IPS-NIHi7 (cell line): ENCODE results near the gene MRFAP1L1.
A peak's percentile ranks its signal among the peaks of the same experiment; 100 is the strongest.
"Not testable (repeated sequence)": the region's sequence is repeated elsewhere in the genome, so short reads cannot be mapped to it uniquely, and the experiment has no call there.

Source experiments
- DNase-seq: peaks from one replicate; pipeline ENCODE4 v3.0.0; 2012; ENCODE audit warnings: mixed read lengths; ENCODE audit errors: extremely low spot score

The MRFAP1L1 gene

DNA sequence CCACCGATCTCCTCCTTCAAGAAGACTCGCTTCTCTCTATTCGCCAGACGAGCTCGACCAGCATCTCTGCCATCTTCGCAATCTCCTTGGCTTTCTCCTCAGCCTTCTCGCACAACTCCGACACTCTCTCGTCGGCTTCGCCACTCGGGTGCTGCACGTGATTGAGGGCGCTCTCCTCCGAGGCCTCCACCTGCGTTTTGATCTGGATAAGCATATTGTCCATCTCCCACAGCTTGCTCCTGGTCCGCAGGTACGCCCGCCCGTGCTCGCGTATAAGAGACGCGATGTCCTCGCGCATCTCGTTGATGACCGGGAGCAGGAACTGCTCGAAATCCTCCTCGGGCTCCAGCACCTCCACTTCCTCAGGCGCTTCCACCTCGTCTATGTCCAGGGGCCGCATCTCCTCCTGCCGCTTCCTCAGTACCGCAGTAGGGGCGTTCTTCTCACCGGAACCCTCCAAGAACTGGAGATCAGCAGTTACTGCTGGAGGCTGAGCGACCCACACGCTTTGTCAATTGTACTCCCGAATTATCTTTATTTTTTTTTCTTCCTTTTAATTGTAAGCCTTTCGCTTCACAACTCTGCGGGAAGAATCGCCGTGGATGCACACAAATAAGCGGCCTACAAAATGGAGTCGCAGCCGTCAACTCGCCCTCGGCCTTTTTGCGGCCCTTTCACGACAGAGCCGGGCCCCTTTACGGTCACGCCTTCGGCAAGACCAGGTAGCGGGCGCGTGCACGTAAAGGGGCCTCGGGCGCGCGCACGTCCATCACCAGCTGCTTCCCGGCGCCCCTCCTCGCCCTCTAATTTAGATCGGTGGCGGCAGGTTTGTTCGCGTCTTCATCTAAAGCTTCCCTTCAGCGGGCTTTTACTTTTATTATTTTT lies at the start of gene MRFAP1L1:
Gene MRFAP1L1 (minus strand): TSS at position 636 of the 885 bp plus-strand sequence. CDS start 236 bp downstream, at position 400.
- DNase-seq: peak; percentile 96

DNA sequence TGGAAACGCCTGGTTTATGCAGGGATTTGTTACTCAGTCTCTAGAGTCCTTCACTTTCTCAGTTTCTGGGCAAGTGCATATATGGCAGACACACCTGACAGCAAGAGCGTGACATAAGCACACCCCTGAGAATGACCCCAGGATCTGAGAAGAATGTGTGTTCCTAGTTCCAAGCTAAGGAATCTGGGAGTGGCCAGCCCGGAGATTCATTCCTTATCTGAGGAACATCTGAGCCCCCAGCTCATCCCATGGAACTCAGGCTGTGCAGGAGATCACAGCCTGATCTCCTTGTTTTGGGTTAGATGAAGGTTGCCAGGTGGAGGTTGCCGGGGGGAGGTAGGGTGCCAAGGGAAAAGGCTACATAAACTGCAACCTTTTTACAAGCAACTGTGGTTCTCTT lies 49.1 kb upstream of the MRFAP1L1 start:
- DNase-seq: no peak

DNA sequence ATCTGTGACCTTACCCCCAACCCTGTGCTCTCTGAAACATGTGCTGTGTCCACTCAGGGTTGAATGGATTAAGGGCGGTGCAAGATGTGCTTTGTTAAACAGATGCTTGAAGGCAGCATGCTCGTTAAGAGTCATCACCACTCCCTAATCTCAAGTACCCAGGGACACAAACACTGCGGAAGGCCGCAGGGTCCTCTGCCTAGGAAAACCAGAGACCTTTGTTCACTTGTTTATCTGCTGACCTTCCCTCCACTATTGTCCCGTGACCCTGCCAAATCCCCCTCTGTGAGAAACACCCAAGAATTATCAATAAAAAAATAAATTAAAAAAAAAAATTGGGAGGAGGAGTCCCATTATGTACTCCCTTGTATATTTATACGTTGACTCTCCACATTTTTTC lies 46.7 kb upstream of the MRFAP1L1 start:
- DNase-seq: not testable (repeated sequence)

DNA sequence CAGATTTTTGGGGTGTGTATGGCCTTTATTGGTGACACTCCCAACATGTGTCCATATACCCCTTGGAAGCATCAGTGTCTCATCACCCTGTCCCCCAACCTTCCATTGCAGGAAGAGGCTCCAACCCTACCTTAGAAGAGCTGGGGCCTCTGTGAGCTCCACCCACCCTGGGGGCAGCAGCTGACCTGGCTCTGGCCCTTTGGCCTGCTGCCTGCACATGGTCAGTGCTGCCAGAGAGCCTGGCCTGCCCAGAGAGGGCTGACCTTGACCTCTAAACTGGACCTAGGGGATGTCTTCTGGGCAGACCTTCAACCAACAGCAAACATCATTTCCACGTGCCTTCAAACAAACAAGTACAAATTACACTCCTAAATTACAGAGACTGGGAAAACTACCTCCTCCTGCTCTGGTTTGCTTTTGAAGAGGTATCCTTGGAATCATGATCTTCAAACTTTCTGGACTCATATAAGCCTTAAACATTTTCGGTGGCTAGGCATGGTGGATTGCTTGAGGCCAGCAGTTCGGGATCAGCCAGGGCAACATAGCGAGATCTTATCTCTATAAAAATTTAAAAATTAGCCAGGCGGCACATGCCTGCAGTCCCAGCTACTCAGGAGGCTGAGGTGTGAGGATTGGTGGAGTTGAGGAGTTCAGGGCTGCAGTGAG lies 45.6 kb upstream of the MRFAP1L1 start:
- DNase-seq: no peak

DNA sequence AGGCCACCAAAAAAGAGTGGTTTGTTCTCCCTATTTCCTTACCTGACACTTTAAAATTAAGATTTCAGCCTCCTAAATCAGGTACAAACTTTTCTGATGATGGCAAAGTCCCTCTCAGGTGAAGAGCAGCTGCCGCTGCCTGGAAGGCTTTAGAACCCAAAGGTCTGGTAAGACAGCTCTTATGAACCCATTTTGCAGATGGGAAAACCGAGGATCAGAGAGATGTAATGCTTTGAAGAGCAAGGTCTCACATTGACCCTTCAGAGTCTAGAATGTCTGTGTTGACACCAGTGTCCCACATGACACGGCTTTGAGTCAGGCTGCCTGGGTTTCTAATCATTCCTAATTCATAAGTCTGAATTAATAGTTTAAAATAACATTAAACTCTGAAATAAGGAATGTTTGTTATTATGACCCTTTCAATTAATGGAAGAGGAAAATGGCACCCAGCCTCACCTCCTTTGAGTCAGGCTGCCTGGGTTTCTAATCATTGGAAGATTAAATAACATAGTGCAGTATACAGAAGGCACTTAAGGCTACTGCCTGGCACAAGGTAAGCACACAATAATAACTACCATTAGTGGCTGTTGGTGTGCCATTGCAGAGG lies 44.9 kb upstream of the MRFAP1L1 start:
- DNase-seq: no peak

DNA sequence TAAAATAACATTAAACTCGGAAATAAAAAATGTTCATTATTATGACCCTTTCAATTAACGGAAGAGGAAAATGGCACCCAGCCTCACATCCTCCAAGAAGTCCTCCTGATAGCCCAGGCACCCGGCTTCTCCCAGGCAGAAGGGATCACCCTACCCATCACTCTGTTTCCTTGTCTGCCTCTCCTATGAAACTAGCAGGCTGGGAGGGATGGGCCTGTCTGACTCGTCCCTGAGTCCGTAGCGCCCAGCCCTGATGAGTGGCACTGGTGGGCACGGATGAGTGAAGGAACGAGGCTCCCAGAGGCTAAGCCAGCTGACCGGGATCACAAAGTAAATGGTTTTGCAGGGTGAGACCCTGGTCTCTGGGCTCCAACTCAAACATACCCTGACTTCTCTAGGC lies 44.2 kb upstream of the MRFAP1L1 start:
- DNase-seq: no peak

DNA sequence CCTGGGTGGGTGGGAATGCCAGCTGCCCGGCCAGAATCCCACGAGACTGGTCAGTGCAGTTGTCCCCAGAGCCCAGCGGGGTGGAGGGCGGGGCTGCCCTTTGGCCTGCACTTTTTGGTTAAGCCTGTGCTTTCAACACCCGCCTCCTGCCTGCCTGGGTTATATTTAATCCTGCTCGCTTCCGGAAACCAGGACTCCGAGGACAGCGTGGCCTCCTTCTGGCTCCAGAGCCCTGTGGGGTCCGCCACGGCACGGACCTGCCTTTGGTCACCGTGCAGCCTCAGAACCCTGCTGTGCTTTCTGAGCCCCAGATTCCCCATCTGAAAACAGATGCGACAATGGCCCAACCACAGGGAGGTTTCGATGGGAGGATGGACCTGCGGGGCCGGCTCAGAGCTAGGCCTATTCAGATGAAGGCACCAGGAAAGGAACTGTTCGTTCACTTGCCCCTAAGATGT lies 43.5 kb upstream of the MRFAP1L1 start:
- no peak for DNase-seq

DNA sequence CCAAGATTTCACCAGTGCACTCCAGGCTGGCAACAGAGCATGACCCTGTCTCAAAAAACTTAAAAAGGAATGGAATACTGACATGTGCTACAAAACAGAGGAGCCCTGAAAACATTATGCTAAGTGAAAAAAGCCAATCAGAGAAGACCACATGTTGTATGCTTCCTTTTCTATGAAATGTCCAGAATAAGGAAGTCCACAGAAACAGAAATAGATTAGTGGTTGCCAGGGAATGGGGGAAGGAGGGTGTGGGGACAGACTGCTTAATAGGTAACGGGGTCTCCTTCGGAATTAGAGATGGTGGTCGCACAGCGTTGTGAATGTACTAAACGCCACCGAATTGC lies 42.8 kb upstream of the MRFAP1L1 start:
- no peak for DNase-seq

DNA sequence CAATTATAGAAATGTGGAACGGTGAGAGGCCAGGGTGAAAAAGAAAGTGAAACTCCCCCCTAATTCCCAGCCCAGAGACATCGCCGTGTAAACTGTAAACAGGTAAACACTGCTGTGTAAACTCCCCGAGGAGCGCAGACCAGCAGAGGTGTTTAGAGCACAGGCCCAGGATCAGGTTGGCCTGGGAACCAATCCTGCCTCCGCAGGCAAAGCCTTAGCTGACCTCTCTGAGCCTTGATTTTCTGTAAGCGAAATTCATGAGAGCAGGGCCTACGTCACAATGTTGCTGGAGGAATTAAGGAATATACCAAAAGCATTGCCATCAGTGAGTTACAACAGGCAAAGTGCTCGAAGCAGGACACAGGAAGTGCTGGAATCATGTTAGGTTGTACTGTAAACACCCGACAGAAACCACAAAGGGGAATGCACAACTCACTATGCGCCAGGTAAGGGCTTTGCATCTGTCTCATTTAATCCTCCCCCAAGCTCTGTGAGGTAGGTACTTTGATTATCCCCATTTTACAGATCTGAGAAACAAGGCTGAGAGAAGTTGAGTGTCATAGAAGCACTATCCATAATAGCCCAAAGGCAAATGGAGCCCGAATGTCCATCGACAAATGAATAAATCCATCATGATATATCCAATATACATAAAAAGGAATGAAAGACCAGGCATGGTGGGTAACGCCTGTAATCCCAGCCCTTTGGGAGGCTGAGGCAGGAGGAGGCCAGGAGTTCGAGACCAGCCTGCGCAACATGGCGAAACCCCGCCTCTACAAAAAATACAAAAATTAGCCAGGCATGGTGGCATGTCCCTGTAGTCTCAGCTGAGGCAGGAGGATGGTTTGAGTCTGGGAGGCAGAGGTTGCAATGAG lies 42.2 kb upstream of the MRFAP1L1 start:
- DNase-seq: no peak

DNA sequence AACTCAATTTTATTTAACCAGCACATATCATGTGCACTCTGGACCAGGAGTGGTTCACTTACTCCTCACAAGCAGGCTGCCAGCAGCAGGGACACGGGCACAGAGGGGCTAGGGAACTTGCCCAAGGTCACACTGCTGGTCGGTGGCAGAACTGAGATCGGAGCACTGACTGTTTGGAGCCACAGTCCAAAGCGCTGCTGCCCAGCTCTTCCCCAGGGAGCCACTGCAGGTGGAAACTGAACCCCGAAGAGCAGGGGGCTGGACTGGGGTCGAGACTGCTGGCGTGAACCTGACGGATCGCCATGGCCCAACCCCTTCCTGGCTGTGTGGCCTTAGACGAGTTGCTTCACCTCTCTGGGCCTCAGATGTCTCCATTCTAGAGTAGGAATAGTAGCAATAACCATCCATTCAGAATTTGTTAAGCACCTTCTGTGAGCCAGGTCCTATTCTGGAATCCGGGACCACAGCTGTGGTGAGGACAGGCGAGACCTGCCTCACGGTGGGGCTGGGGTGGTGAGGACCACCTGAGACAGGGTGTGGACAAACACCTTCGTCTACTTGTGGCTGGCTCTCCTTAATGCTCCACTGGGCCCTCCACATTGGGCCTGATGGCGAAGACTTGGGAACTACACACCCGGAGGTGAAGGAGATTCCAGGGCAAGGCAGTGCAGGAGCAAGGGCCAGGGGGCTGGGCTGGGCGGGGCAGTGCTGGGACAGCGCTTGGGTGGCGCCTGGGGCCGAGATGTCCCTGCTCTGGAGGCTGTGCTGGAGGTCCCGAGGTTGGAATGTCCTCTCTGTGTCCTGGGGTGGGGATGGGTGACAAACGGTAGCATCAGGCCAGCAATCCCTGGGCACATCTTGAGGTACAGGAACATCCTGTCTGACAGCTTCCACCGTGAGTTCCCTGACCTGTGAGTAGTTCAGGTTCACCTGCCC lies 40.9 kb upstream of the MRFAP1L1 start:
- no peak for DNase-seq

DNA sequence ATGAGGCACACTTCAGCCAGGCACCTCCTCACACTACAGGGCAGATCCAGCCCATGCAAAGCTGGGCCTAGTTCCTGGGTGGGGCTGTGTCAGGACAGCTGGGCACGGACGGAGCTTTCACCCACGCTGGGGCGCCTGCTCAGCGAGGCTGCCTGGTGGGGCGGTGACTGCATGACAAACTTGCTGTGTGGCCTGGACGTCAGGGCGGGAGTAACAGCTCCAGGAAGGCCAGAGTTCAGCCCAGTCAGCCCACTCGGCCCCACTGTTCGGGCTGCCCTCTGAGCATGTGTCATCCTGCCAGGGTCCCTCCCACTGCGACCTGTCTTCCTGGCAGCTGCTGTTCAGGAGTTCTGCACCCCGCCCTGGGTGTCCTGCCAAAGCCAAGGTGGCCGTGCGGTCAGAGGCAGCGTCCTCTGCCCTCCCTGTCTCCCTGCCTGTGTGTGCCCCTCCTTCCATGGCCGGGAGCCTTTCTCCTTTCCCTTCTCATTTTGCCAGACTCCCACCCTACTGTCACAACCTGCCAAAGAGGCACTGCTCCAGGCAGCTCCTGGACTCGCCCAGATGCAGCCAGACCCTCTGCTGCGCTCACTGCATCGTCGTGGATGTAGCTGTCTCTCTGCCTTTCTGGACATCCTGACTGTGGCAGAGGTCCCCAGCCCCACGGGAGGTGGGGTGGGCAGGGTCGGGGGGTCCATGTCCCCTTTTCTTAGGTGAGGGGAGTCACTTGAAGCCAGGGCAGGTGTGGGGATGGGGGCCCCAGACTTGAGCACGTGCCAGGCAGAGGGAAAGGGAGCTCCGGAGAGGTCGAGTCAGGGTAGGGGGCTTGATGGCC lies 39.9 kb upstream of the MRFAP1L1 start:
- no peak for DNase-seq

DNA sequence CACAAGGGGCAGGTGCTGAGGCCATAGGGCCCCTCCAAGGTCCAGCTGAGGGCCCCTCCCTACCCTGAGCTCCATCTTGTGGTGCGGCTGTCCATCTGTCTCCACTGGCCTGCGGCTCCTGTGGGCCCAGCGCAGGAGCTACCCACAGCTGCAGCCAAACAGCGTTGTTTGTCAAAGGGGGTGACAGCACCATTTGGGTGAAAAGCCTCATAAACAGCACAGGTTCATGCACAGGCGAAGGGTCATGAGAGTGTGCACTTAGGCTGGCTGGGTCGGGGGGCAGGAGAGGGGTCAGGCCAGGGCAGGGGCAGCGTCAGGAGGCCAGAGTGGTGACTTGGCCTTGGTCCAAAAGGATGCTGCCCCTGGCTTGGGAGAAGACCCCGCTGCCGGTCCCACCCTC lies 38.6 kb upstream of the MRFAP1L1 start:
- no peak for DNase-seq

DNA sequence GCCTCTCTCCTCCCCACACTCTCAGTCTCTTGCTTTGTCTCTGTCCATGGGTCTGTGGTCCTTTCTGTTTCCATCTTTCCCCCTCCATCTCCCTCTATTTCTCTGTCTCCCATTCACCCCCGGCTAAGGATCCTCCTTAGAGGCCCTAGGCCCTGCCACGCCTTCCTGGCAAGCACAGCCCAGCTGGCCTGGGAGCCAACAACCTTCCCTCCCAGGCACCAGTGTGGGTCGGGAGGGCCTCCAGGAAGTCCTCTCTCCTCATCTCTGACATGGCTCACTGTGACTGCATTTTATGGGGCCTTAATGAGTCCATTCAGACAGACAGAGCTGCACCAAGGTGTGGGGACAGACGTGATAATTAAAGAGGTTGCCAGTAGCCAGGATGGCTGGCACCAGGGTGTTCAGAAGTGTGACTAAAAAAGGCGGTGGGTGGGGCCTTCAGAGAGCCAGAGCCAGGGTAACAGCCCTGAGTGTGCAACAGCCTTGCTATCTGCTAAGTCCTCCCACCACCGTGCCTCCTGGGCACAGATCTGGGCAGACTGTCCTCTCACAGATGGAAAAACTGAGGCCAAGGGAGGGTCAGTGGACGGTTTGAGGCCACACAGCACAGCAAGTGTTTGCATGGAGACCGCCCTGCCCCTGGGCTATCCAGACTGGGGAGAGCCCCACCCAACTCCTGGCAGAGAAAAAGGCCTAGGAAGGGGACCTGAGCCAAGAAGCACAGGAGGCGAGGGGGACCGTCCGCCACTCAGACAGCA lies 37.8 kb upstream of the MRFAP1L1 start:
- DNase-seq: no peak

DNA sequence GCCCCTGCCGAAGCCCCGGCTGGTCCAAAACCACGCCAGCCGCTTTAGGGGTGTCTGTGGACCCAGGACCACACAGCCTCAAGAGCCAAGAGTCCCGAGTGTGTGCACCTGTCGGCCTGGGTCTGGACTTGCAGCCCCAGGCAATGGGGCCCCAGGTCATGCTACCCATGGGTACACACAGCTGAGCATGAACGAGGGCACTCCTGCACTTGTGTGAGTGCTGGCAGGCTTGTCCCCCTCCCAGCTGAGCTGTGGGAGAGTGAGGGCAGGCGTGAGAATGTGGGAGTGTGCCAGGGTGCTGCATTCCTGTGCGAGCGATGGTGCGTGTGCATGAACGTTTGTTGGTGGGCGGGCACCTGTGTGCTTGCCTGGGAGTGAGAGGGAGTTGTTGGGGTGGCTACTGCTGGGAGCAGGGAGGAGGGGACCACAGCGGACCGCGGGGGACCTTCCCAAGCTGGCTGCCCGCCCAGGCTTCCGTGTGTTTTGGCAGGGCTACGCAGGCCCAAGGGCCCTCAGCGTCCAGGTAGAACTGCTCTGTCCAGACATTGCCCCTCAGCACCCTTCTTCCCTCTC lies 37.1 kb upstream of the MRFAP1L1 start:
- no peak for DNase-seq

DNA sequence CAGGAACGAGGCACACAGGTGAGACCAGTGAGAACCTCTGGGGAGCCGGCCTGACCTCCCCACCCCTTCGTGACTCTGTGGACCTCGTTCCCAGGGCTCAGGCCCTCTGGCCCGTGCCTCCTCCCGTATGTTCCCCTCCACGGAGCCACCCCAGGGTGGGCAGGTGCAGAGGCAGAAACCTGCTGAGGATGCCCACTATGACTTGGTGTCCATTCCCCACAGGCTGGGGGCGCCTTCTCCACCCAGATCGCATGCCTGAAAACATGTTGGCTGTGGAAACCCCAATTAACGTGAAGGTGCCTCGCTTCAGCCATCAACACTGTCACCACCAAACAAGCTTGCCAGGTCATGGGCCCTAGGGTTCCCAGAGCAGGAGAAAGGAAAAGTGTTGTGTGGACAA lies 33.3 kb upstream of the MRFAP1L1 start:
- no peak for DNase-seq

DNA sequence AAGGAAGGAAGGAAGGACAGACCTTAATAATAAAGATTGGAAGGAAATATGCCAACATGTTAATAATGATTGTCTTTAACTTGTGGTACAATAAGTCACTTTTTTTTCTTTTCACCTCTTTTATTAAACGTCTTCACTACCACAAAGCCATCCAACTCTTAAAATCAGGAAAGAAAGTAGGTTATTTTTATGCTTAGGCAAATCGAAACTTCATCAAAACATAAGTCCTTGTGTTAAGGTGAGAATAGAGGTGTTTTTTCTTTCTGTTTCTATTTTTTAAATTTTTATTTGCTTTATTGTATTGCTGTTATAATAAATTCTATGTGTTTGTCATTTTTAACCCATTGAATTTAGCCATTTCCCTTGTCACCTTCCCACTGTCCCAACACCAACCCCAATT lies 32.8 kb upstream of the MRFAP1L1 start:
- DNase-seq: no peak

DNA sequence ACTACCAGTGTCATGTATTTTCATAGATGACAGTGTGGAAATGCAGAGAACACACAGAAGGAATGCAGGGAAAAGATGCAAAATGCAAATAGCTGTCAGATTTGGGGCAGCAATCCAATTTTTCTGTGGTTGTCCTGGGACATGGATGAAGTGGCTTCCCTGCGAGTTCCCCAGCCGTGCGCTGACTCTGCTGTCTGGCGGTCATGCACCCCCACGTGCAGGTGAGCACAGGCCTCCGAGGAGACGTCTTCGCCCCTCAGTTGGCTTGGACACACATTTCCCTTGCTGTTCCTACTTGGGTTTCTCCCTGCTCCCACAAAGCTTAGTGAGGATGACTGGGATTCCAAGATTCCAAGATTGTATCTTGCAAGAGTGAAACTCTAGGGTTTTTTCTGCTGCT lies 30.7 kb upstream of the MRFAP1L1 start:
- DNase-seq: no peak

DNA sequence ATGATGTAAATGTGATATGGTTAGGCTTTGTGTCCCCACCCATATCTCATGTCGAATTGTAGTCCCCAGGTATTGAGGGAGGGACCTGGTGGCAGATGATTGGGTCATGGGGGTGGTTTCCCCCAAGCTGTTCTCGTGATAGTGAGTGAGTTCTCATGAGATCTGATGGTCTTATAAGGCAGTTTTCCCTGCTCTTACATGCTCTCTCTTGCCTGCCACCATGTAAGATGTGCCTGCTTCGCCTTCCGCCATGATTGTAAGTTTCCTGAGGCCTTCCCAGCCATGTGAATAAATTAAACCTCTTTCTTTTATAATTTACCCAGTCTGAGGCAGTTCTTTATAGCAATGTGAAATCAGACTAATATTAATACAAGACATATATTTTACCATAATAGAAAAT lies 30.3 kb upstream of the MRFAP1L1 start:
- no peak for DNase-seq
